Prostate gland (tissue), 2 donors: Measurements from ENCODE around the gene FUBP3.

Experiments
- CTCF ChIP-seq, 4 experiments: fragments of 200-600 bp in 2 of 4; fragments of 450-650 bp in 2 of 4; sonication (generic) in 2 of 4; IDR thresholded peaks; 1 replicate in 3 of 4; 2 replicates in 1 of 4; pipeline ENCODE4 v1.5.1; 2016 to 2019; ENCODE audit warnings: antibody characterized with exemption in 4 of 4, mild to moderate bottlenecking in 2 of 4, moderate library complexity in 2 of 4
- POLR2A ChIP-seq: fragments of 450-650 bp; IDR thresholded peaks from one replicate; pipeline ENCODE4 v1.6.1; 2016; ENCODE audit warnings: antibody characterized with exemption, mild to moderate bottlenecking

- TF ChIP-seq POLR2A (no peak), CTCF (IDR thresholded peaks at IDR 0.05) (no peak)
These were observed 88.8 kb downstream of the FUBP3 start for GRCh38 chr9:130668196-130668595.
